Stimulated activated CD8-positive, alpha-beta memory T cell treated with anti-CD3 and anti-CD28 coated beads, Interleukin-15, amount 100 ng/mL, for 4 hours (primary cell): ENCODE results near the gene FABP6.

Experiments
- DNase-seq, 2 donors: peaks; one replicate each; pipeline ENCODE4 v3.0.0-alpha.2; 2020; ENCODE audit warnings: low read depth in 2 of 2

The FABP6 gene

DNA sequence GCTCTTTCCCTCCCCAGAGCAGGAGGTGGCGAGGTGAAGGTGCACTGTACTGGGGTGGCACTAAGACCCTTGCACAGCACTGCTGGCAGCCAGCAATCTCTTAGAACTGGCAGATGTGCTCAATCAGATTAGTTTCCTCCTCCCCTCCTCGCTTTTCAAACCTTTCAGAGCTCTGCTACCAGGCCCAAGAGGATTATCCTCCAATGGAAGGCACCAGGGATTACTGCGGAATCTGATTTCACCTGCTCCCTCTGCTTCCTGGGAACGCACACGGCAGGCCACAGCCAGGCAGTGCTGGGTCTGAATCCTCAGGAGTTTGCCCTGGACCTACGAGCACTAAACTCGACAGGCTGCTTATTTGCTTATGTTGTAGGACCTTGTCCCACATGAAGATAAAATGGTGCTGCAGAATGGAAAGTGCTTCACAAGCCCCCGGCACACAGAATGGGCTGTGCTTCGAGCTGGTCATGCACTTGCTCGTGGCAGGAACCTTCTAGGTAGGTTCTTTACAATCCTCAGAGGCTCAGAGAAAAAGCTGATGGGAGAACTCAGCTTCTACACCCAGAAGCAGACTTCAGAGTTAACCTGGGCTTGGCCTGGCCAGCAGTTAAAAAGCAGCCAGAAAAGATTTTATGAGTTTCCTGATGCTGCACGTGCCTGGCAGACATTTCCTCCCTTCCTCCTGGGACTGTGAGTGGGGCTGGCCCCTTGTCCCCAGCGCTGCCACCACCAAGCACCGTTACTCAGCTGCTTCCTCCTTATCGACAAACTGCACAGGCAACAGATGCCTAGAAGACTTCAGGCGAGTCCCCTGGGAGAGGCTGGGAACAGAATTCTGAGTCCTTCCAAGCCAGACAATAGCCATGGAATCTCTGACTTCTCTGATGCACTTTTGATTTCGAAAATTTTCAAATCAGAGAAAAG, 33.1 kb downstream of the FABP6 start:
- DNase-seq, result no peak

DNA sequence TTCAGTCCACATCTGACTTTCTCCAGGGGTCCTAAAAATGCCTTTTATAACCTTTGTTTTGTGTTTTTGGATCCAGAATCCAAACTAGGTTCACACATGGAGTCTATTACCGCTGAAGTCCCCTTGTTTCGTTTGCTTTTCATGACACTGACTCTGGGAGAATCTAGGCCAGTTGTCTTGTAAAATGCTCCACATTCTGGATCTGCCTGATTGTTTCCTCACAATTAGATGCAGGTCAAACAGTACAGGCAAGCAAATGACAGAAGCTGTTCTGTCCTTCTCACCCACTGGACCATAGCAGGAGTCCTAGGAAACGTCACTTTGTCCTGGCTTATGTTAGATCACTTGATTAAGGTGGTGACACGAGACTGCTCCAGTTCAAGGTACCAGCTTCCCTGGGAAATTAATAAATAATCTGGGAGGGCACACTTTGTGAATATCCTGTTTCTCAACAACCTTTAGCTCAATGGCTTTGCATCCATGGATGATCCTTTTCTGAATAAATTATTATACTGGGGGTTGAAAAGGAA, 34.1 kb downstream of the FABP6 start:
- DNase-seq, result no peak

DNA sequence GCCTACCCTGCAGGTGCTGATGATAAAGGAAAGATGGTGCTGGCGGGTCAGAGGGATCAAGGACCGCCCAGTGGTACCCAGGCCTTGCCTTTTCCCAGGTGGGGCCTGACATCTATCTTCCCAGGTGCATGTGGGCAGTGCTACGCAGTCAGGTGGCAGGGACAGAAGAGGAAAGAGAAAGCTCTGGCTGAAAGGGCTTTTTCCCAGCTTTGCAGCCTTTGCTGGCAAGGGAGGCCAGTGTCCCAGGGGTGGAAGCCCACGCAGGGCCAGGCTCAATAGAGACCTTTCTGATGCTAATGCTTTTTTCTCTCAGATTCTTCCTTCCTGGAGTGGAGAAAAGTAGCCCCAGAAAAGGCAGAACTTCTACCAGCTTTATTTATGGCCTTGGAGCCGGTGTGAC, 36.7 kb downstream of the FABP6 start:
- no peak for DNase-seq

DNA sequence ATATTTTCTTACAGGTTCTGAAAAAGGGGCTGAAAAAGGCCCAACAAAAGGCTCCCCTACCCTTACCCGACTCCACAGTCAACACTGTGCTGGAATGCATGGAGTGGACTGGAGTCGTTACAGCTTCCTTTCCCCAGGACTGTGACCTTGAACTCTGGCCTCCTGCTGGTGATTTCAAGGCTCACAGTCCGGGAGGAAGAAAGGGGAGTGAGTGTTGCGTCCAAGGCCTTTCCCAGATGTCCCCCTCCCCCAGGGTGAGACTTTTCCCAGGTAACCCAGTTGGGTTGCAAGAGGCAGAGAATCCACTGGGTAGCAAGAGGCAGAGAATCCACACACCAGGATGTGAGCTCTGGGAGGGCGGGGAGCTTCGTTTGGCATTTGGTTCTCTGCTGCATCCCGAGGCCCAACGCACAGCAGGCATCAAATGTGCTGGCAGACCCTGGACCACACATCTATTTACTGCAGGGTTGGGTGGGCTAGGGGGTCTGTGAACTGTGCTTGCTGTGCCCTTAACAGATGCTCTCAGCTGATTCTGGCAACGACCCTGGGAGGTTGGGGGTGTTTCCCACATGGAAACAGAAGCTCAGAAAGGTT, 37.5 kb downstream of the FABP6 start:
- DNase-seq, result no peak

DNA sequence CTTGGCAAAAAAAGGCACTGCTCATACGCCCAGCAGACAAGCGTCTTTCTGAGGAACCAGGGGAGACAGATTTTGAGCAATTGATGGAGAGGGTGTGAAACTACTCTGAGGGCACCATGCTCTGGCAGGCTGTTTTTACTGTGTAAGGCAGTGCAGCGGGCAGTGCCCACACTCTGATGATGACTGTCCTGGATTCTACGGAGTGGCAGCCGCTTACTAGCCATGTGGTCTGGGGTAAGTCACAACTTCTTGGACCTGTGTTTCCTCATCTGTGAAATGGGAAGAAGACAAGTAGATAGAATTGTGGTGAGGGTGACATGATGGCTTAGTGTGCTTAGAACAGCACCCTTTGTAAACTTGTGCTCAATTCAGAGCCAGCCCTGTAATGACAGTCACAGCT, 38.8 kb downstream of the FABP6 start:
- no peak for DNase-seq

DNA sequence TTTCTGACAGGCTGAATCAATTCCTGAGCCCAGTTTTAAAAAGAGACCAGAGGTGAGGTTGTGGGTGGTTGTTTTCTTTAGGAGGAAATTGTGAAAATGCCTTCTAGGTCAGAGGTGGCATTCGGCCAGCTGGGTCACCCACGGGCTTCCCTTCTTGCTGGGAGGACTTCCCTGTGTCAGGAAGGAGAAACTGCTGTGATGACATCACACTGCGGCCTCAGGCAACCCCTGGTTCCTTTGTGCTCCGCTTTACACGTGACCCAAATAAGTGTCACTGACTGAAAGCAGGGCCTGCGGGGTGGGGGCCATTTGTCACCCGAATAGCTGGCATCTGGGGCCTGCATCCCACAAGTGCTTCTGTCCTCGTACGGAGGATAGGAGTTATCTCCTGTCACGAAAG, 39.7 kb downstream of the FABP6 start:
- DNase-seq, result no peak

DNA sequence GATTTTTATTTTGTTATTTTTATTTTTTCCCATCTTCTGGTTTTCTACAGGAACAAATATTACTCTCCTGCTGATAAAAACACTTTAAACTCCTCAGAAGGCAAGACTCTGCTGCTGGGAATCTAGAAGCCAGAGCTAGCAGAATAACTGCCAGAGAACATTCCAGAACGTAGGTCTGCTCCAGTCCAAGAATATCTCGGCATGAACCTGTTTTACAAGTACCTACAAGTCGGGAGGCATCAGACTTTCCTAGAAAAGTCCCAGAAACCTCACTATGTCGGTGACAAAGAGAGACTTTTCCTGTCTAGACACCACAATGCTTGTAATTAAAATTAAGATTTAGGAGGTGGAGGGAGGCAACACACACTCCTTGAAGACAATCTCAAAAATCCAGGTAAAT, 41.4 kb downstream of the FABP6 start:
- DNase-seq, result no peak

DNA sequence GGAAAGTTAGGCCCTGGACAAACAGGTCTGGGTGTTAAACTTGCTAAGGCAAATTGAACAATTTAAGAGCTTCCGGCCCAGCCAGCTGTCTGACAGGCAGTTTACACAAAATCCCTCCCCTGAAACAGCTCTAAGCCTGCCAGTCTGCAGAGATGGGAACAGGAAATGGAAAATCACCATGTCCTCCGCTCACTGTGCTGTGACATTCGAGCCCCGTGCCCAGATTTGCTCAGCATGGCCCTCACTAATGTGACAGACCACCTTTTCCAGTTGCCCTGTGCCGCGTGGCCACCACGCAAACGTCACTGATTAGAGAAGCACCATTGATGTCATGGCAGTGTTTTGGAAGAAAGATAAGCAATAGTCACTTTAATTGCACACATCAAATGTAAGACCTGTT, 42.1 kb downstream of the FABP6 start:
- no peak for DNase-seq

DNA sequence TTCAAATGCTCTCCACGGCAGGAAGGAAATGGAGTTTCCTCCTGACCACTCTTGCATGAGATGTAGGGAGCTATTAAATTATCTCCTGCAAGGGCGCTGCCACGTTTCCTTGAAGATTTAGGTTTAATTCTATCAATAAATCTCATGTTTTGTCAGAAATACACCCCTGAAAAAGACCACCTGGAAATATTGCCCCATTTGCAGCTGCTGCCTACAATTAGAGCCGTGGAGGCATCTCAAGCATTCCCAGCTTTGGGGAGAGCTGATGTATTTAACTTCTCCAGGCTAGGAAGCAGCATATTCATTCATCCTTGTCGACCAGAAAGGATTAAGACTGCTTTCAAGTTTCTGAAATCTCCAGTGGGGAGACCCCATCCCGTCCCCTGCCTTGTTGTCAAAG, 42.5 kb downstream of the FABP6 start:
- DNase-seq, result no peak

DNA sequence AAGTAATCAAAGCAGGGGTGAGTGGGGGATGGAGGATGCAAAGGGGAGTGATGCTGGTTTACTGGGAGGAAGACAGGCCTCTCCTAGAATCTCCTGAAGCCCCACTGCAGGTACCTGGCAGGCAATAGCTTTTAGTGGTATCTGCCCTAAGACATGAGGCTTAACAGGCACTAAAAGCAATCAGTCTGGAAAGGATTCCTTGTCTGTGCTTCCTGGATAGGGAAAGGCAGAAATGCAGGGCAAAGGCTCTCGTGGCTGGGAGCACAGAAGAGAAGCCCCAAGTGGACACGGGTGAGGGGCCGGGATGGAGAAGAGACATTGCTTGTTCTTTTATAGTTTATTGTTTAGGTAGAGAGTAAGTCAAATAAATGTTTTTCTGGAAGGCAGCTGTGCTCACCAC, 43.0 kb downstream of the FABP6 start:
- no peak for DNase-seq

DNA sequence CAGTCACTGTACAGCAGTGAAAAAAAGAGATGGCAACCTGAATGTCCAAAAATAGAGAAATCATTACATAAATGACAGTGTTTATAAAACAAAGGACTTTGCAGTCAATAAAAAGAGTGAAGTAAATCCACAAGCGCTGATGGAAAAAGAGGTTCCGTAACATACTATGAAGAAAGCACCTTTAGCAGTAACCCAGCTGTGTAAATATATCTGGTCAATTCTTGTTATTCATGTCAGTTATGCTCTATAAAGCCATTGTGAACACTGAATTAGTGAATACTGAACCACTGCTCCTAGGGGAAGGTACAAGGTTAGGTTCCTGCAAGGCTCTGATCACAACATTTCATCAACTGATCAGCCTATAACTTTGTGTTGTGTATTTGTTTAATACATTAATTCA, 43.6 kb downstream of the FABP6 start:
- no peak for DNase-seq

DNA sequence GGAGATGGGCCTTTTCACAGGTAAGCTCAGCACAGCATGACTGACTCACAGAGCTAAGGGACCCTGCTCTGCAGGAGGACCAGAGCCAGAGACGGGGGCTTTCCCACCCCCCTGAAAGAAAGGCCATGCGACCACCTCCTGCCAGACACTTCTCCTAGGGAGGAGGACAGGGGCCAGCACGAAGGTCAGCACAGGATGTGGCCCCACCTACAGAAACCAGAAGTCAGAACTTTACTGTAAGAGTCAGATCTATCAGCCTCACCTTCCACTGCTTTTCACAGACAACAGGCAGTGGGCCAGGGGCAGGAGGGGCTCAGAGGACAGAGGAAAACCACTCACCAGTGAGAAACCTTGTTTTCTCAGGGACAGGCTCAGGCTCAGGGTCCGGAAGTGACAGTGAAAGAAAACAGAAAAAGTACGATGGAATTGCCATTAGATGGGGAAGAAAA, 45.2 kb downstream of the FABP6 start:
- DNase-seq, result no peak

DNA sequence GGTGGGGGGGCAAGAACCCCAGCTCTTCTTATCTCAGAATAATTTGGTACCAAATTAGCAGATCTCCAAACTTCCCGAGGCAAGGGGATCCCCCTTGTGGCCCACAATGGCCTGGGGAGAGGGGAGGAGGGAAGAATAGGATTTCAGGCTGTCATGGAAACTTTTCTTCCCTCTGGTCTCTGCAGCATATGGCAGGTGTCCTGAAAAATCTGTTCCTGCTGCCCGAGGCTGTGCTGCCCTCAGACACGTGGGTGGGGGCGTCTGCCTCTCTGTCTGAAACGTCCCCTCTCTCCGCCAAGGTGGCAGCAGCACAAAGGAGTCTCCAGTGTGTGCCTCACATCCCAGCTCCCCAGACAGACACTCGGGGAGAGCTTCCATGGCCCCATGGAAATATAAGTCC, 49.0 kb downstream of the FABP6 start:
- no peak for DNase-seq

DNA sequence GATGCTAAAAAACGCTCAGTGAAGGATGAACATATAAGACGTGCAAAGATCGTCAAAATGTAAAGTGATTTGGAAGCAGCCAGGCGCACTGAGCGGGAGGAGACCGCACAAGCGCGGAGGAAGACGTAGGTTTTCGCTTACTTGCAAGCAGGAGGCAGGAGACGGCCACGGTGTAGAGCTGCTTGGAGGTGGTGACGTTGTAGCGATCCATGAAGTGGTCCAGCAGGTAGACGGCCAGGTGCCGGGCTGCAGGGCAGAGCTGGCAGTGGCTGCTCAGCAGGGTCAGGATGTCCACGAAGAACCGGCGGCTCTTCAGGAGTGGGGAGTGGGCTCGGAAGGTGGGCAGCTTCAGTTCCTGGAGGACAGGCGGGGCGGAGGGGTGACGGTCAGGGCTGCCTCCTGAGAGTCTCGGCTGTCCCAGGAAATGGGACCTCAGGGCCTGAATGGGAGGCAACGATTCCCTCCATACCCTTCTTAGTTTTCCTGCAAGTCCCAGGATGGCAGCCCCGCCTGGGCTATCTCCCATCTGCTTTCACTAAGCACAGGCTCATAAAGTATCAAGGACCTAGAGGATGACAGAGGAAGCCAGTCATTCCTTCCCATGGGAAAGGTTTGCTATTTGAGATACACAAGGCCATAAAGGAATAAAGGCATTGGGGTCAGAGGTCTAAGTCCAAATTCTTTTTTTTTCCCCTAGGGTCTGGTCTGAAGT, 51.2 kb downstream of the FABP6 start:
- DNase-seq, result no peak

DNA sequence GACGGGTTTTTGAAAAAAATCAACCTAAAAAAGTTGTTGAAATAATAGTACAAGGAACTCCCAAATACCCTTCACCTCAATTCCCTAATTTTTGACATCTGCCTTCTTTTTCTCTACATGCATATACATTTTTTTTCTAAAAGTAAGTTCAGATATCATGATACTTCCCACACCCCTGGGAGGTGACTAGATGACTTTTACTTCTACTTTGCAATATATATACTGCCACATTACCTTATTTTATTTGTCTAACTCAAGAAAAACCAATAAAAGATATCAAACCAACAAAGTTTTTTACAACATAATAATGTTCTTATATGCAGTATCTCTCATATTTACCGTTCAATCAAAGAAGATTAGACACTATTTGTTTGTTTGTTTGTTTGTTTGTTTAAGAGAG, 52.0 kb downstream of the FABP6 start:
- DNase-seq, result no peak

DNA sequence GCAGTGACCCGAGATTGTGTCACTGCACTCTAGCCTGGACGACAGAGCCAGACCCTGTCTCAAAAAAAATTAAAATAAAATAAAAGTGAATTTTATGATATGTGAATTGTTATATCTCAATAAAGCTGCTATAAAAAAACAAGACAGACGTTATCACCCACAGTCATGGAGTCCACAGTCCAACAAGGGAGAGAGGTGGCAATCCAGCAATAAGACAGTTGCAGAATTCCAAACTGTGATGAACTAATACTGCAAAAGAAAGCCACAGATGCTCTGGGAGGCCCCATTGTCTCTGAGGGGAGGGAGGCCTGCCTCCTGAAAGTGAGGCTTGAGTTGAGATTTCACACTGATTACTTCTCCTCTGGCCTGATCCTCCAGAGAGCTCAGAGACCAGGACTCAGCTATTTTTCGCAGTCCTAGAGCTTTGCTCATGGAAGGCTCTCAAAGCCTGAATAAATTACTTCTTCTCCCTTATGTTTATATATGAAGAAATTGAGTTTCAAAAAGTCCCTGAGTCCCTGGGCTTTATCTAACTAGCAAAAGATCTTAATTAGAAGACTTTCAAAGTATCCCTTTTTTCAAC, 55.1 kb downstream of the FABP6 start:
- DNase-seq, result no peak

DNA sequence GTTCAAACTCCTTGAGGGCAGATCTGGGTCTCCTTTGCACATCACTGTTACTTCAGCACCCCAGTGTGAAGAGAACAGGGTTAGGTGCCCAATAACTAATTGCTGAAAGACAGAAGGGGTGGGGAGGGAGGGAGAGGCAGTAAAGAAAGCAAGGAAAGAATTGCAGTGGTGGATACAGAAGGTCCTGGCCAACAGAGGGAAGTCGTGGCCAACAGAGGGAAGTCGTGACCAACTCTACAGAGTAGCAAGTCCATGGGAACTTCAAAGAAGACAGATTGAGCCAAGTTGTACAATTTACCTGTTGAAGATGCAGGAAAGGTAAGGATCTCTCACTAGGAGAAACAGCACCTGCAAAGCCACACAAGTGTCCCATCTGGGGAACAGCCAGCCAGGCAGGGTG, 56.0 kb downstream of the FABP6 start:
- DNase-seq, result no peak

DNA sequence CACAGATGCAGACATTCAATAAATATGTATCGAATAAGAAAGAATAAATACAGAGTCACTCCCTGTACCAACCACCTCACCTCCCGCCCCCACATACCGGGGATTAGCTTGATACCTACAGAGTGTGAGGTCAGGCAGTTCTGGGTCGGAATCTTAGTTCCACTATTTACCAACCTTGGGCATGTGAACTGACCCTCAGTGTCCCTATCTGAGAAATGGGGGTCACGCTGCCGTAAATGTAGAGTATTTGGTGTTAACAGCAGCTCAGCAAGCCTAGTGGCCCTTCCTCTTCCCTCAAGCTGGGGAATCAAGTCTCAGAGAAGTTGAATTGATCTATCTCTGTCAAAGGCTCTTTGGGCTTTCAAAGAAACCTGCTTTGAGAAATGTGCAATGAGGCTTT, 57.6 kb downstream of the FABP6 start:
- no peak for DNase-seq

DNA sequence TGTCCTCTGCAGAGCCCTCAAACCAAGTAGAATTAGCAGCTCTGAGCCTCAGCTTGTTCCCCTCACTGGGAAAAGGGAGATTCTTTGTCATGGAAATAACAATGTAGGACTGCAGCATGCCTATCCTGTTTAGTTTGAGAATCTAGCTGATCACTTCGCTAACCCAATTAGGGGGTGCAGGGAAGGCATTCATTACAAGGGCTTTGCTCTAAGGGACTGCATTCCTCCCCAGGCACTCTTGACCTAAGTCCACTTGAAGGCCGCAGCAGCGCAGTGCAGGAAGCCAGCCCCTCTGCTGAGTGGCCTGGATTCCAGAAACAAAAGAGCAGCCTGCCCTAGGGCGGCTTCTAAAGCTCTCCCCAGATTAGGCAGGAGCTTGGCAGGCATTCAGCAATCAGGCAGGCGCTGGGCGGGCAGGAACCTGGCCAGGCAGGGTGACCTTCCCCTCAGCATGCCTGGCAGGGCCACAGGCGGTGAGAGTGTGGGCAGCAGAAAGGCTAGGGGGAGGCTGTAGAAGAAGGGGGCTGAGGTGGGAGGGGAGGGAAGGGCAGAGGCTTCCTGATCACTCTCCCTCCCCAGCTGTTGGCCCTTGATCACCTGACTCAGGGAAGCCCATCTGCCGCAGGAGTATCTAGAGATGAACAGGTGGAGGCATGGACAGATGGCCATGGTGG, 58.2 kb downstream of the FABP6 start:
- no peak for DNase-seq
